Lung microvascular endothelial cell (primary cell): ENCODE measurements around the gene PPOX. TPM values are rescaled to one million over a fixed set of nuclear protein-coding genes. Genes with fewer than 3 reads are reported as not detected.

Experiments used
- DNase-seq, 2 donors: peaks; one replicate each; pipeline versions ENCODE4 v3.0.0 to v3.0.0-alpha.2; 2010; ENCODE audit warnings: low read depth in 2 of 2
- total RNA-seq: library from RNA; depleted of rRNA; stranded (reverse); fragments of >200 nt; gene quantifications from 2 replicates; pipeline ENCODE4 v1.2.1, GENCODE V29; 2014

PPOX gene
- total RNA-seq = 13.3 and 16.1 TPM in 2 replicates

- DNase-seq = peak; percentile 99
Observed at GRCh38 chr1:161165742-161166668, at the start of gene PPOX. TSS of gene PPOX (plus strand) at chr1:161166426. CDS start at chr1:161166848, 422 bp downstream.

- peak; percentile 90 to 91 for DNase-seq
Observed at GRCh38 chr1:161117759-161118581, 48.3 kb upstream of the PPOX start, which contains the start of the genes NIT1 and PFDN2. TSS of gene NIT1 (plus strand) at chr1:161118105. CDS start at chr1:161118177, 72 bp downstream. TSS of gene PFDN2 (minus strand) at chr1:161118037. CDS start at chr1:161118026, 11 bp downstream.

GRCh38 chr1:161119092-161119903 is 46.9 kb upstream of the PPOX start:
- DNase-seq = peak; percentile 47 to 75

GRCh38 chr1:161121042-161121650 is 45.1 kb upstream of the PPOX start:
- DNase-seq = no peak

GRCh38 chr1:161121834-161122233 is 44.4 kb upstream of the PPOX start:
- DNase-seq = no peak

GRCh38 chr1:161122967-161123366 is 43.3 kb upstream of the PPOX start:
- DNase-seq = no peak

- no peak for DNase-seq
Observed at GRCh38 chr1:161127649-161128048, 38.6 kb upstream of the PPOX start.

GRCh38 chr1:161128591-161129420 is 37.4 kb upstream of the PPOX start:
- no peak for DNase-seq

- DNase-seq = peak; percentile 24 to 63
Observed at GRCh38 chr1:161130266-161130665, 36.0 kb upstream of the PPOX start.

- peak; percentile 22 to 35 for DNase-seq
Observed at GRCh38 chr1:161131523-161132409, 34.5 kb upstream of the PPOX start.

GRCh38 chr1:161132410-161133219 is 33.6 kb upstream of the PPOX start, which contains the start of gene DEDD:
TSS of gene DEDD (minus strand) at chr1:161132667. CDS start at chr1:161124462, 8,205 bp downstream.
- peak; percentile 96 for DNase-seq

- DNase-seq = no peak
Observed at GRCh38 chr1:161133220-161133740, 32.9 kb upstream of the PPOX start.

GRCh38 chr1:161137881-161138280 is 28.3 kb upstream of the PPOX start:
- no peak for DNase-seq

GRCh38 chr1:161138431-161138830 is 27.8 kb upstream of the PPOX start:
- DNase-seq = no peak

- peak; percentile 67 to 80 for DNase-seq
Observed at GRCh38 chr1:161139766-161140165, 26.5 kb upstream of the PPOX start.

- DNase-seq = no peak
Observed at GRCh38 chr1:161140755-161141400, 25.3 kb upstream of the PPOX start.

GRCh38 chr1:161145832-161146231 is 20.4 kb upstream of the PPOX start:
- DNase-seq = no peak
